Stimulated activated CD4-positive, alpha-beta T cell treated with anti-CD3 and anti-CD28 coated beads, Interleukin-1b, Interleukin-23, amount 100 ng/mL, for 4 hours (primary cell): ENCODE results near the gene POLR2M.
A peak's percentile ranks its signal among the peaks of the same experiment; 100 is the strongest.

Source experiments
- DNase-seq, 2 donors: peaks; one replicate each; pipeline ENCODE4 v3.0.0-alpha.2; 2020; ENCODE audit warnings: low read depth in 2 of 2

The POLR2M gene

DNA sequence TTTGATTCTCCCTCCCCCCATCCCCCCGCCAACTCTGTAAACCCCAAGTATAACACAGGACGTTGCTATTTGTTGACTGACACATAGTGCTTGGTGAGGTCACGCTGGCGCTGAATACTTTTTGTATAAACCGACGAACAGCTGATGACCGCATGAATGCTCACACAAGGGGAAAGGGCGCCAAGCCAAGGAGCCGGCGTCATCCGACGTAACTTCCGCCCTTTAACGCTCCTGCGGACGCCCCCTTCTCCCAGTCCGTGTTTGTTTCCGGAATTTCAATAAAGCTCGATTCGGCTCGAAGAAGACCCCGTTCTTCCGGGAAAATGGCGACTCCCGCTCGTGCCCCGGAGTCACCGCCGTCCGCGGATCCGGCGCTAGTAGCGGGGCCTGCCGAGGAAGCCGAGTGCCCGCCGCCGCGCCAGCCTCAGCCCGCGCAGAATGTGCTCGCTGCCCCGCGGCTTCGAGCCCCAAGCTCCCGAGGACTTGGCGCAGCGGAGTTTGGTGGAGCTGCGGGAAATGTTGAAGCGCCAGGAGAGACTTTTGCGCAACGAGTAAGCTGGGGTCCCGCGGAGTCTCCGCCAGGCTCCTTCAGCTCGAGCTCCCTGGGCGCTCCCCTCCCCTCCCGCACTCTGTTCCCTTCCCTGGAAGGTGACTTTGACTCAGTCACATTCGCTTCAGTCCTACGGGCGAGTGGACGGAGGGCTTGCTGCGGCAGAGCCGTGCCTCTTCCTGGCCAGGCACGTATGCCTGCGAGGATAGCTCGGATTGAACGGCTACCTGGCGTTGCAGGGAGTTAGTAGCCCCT lies at the start of gene POLR2M:
Gene POLR2M (plus strand): TSS at position 310 of the 805 bp plus-strand sequence. CDS start 129 bp downstream, at position 439.
- peak; percentile 75 to 81 for DNase-seq

DNA sequence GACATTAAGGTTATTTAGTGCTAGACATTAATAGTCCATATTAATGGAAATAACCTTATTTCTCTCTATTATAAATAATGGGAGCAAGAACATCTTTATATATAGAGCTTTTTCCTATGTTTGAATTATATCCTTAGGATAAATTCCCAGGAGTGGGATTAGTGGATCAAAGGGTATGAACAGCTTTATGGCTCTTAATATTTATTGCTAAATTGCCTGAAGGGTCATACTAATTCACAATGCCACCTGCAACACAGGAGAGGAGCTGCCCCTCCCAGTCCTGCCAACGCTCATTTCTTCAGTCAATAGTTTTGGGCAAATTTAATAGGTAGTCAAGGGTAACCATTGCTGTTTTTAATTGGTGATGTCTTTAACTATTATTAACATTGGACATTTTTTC lies 48.9 kb upstream of the POLR2M start:
- no peak for DNase-seq

DNA sequence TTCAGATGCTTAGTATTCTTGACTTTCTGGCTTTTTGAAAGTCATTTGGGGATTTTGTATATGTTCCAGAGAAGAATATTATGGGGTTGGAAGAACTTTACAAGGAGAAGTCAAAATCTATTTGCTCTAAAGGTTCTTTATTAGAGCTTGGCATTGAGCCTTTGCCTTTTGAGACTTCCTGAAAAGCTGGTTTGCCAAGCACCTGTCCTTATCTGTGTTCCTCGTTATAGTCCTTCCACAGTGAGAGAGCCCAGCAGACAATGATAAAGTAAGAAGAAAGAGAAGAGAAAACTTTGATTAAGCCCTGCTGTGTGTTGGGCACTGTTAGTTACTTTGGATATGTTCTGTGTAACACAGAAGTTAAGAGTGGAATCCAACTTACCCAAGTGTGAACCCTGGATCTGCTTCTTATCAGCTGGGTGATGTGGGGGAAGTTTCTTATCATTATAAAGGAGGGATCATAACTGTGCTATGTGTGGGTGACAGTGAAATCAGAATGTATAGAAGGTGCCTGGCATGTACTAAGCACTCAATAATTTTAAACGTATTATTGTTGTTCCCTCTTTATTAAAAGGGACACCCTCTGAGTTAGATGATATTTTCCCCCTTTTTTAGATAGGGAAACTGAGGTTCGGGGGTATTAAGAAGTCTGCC lies 44.3 kb upstream of the POLR2M start:
- DNase-seq = no peak

DNA sequence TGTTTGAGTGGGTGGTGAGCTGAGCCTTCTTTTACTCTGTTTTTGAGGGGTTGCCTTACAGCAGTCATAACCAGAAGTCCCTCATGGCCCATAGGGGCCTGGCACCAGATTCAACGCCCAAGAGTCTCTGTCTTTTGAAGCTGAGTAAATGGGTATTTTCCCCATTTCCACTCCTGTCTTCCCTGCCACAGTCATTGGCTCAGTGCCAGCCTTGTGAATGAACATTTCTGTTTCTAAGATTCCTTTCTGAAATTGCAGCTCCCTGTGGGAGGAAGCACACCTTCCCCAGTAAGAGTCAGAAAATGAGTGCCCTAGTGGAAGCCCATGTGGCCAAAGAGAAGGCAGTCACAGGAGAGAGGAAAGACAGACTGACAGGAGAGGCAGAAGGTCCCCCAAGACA lies 43.7 kb upstream of the POLR2M start:
- DNase-seq = no peak

DNA sequence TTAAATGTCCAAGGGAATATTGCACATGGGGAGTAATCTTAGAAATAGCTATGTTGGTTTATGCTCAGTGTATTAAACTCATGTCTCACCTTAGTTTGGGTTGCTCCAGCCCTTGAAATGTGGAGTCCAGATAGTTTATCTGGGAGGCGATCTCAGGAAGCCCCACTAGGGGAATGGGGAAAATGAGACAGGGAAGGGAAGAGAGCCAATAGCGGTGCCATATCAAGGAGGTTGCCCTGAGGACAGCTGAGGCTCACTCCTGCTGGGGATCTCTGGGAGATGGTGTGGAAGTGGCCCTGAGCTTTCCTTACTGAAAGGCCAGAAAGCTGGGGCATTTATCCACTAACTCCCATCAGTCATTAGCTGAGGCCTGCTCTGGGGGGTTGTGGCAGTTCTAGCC lies 43.3 kb upstream of the POLR2M start:
- DNase-seq = no peak

DNA sequence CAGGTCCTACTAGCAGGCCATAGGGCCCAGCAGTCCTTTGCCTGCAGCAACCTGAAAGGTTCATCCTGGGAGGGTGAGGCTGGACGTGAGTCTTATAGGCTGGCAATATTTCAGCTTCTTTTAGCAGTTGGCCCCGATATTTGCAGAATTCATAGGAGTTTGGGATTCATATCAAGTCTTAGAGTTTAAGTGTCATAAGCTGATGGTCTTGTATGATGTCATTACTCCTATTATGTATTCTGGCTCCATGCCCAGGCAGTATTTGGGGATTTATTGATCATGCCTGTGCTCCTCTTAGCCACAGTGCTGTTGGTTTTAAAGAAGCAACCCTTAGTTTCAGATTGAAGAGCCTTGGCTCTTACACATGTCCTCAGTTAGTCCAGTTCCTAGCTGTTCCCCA lies 41.3 kb upstream of the POLR2M start:
- no peak for DNase-seq

DNA sequence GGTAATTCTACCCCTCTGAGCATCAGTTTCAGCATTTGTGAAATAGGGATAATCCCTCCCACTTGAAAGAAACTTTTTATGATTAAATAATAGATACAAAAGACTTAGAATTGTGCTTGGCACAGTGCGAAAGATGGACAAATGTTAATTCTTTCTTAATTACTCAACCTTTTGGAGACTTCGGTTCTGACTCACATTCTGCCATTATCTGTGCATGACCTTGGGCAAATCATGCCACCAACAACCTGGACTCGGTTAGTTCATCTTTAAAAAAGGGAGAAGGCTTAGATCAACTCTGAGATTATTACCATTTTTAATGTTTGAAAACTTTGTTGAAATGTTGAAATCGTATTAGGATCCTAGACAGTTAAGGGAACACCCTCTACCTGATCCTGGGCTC lies 40.6 kb upstream of the POLR2M start:
- DNase-seq = no peak

DNA sequence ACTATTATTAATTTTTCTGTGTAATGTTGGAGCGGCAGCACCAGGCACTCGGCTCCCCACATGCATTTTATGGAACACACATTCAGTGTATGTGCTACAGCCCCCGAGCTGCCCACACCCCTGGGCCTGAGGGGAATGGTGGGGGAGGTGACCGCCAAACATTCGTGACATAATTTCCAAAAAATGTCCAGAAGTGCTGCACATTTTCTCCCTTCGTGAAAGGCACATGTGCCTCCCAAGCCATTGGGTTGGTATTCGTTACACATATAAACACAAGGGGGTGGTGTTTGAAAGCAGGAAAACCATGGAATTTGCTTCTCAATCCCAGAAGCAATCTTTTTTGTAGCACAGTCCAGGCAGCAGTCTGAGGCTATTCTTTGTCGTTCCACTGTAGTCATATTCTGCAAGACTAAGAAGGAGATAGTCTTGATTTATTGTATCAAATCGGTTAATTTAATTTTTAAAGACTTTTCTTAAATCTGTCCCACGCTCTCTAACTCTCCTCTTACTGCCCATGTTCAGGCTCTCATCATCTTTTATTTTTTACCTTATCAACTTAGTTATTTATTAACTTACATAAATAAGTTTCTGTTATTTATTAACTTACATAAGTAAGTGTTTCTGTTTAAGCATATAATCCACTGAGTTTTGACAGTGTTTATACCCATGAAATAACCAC lies 39.2 kb upstream of the POLR2M start:
- DNase-seq = no peak

DNA sequence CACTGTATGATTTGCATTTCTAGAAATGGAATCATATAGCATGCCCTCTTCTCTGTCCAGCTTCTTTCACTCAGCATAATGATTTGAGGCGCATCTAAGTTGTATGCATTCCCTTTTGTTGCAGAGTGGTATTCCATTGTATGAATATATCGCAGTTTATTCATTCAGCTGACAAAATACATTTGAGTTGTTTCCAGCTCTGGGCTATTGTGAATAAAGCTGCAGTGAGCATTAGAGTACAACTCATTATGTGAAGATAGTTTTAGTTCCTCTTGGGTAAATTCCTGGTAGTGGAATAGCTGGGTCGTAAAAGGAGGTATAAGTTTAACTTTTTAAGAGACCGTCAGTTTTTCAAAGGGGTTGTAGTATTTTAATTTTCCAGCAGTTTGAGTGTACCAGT lies 38.5 kb upstream of the POLR2M start:
- DNase-seq = no peak

DNA sequence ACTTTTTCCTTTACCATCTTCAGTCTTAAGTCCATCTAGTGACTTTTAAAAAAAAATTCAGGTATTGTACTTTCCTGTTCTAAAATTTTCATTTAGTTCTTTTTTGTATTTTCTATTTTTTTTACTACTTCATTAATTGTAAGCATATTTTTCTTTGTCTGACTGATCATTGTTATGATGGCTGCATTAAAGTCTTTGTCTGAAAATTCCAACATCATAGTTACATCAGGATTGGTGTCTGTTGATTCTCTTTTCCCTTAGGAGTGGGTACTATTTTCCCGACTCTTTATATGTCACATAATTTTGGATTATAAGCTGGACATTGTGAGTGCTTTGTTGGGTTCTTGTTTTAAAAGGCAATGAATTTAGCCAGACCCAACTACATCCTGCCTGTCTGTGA lies 34.9 kb upstream of the POLR2M start:
- no peak for DNase-seq

DNA sequence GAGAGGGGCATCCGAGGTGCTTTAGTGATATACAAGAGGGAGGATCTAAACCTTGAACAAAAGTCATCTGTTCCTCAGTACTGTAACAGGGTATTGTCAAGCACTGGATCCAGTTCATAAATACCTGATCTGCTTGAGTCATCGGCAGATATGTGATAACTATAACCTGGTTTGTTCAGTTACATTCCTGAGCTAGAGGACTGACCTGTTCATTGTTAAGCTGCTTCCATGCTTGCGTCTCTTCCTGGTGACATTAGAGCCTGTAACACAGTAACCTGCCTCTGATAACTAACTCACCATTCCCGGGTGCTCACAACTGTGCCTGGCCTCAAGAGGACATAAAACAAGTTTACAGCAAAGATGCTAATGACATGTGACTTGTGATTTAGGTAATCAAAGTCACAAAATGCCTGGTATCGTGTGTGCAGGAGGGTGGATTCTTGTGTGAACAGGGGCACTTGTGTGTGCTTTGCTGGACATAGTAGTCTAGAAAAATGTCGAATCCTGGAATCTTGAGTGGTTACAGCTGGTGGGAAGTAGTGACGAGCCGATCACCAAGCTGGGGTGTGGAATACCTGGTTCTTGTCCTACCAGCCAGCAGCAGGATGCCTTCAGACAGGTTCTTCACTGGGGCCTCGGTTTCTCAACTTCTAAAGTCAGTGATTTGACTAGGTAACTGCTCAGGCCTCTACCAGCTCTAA lies 30.9 kb upstream of the POLR2M start:
- no peak for DNase-seq

DNA sequence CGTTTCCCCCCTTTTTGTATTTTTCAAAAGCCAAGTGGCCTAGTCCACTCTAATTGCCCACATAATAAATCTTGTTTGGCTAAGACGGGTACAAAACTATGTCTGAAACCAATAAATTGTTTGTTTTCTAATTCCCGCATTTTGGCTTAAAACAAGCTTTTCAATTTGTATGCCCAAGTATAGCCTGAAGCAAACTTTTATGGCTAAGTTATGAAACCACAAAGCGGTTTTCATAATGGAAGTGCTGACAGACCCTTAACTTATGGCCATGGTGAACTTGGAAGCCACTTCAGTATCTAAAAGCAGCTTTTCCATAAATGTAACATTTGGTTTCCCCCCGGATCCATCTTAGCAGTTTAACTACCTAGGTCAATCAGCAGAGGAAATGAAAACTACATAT lies 29.9 kb upstream of the POLR2M start:
- no peak for DNase-seq

DNA sequence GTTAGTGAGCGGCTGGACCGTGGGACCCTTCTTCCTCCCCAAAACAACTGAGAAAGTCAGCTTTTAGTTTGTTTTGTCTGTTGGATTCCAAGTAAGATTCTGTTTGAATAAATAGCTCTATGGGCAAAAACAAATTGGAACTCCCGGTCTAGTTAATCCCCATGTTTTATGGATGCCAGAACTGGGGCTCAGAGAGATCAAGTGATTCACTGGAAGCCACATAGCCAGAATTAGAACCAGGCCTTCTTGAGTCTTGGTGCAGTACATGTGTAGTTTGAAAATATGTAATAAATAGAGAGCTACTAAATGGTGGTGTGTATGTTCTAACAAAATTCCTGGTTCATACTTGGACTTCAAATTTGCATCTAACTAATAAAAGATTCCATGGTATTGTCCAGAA lies 29.3 kb upstream of the POLR2M start:
- no peak for DNase-seq

DNA sequence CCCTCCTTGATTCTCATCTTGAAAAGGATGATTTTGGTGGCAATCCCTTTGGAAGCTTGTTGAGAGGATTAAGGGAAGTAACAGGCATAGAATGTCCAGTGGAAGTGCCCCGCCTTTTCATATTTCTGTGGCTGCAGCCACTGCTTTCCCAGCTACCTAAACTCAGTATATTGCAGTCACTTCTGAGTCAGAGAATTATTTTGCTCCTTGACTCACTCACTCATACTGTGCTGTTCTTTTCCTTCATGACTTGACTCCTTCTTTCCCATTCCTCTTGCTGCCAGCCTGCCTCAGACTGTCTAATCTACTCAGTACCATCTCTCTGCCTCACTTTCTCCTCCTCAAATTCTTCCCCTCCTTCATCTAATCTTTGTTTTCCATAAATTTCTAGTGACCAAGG lies 26.5 kb upstream of the POLR2M start:
- no peak for DNase-seq

DNA sequence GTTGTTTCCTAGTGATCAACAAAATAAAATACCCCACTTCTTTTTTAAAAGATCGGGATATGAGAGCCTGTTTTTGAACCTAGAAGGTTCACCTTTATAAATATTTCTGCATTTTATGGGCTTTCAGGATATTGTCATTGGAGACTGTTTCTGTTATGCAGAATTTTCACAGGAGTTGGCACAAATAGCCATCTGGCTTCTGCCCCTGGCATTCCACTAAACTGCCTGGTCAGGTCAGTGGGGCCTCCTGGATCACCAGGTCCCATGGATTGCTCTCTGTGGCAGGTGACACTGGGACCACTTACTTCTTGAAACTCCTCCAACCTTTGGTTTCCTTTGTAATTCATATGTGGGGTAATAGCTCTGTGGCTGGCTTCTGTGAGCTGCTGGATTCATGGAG lies 25.5 kb upstream of the POLR2M start:
- no peak for DNase-seq

DNA sequence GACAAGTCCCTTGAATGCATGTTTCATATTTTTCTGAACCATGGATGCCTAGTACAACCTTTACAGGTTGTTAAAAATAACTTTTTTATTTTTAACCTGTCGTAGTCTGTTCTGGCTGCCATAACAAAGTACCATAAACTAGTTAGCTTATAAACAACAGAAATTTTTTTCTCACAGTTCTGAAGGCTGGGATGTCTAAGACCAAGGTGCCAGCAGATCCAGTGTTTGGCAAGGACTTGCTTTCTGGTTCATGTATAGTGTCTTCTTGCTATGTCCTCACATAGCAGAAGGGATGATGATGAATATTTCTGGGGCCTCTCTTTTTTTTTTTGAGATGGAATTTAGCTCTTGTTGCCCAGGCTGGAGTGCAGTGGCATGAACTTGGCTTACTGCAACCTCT lies 23.0 kb upstream of the POLR2M start:
- no peak for DNase-seq

DNA sequence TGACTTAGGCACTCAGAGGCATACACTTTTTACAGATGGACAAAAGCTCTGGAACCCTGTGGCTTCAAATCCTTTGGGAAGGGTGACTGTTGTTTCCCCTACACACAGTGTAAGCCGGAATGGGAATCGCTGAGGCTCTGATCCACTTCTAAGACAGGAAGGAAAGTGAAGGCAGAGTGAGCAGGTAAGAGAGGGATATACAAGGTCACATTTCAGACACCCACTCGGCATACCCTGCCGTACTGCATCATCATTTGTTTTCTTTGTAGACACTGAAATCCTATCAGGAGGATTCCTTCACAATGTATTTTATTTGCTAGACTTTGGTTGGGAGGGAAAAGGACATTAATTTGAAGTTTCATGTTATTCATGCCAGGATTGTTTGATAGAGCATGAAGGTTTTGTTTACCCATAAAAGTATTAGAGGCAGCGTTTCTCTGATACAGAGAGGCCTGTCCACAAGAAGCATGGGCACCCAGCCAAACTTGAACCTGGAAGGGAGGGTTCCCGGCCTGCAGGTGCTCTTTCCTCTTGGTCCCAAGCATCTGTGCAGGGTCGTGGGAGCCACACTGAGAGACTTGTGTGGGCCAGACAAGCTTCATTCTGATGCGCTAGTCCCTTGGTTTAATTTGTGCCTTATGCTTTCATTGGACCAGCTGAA lies 21.9 kb upstream of the POLR2M start:
- no peak for DNase-seq

DNA sequence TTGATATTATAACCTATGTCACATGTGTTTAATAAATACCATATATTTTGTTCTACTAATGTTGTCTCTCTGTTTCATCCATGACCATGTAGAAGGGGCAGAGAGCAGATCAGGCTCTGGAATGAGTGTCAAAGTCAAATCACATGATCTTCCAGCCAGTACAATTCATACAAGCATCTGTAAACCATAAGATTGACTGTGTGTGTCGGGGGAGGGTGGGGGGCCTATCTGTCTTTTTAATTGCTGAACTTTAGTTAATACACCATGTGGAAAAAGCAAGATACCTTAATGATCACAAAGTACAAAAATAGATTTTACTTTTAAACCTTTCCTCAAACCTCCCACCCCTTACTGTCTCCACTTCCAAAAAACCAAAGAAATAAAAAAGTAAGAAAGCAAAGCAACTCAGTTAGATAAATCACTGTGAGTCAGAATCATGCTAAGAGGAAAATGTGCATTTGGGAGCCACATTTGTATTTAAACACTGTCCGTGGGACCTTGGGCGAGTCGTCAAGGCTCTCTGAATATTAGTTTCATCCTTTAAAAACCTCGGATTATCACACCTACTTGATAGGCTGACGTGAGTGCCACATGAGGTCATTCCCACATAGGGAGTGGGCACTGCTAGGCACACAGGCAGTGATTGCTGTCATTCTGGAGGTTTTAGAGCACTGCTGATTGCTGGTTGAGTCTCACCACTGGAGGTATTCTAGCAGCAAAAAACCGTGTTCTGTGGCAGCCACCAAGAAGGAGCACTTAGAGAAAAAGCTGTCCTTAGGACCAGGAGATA lies 21.0 kb upstream of the POLR2M start:
- DNase-seq = no peak

DNA sequence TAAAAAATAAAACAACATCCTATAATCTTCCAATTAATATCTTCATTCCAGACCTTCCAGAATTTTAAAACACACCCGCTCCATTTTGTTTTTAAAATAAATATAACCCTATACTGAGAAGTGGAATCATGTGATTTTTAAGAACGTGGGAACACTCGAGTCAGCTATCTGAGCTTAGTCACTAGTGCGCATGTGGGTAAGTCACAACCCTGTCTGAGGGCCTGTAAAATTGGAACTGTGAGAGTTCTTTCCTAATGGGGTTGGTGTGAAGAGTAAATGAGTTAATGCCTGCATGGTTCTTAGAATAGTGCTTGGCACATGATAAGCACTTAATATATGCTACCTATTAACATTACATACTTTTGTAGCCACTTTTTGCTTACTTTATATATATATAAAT lies 19.9 kb upstream of the POLR2M start:
- no peak for DNase-seq

DNA sequence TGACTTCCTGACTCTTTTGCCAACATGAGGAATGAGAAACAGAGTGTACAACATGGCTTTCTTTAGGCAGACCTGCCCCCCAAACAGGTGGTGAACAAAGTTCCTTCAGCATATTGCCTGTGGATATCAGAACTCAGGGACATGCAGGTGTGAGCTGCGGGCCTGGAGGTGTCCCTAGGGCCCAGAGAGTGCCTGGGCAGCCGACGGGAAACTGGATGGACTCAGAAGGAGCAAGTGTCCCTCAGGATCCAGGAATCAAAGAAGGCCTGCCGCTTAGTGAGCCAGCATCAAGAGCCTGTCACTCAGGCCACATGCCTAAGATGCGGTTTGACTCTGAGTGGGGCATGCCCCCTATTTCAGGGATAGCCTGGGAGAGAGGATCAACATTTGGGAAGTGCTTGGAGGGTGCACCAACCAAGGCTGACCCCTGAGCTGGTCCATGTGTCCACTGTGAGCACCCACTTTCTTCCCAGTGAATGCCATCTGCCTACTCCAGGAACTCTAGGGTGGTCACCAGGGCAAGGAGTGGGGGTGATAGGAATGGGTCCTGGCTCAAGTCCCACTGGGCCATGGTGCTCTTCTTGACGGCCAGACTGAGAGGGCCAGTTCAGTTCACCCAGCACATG lies 16.1 kb upstream of the POLR2M start:
- no peak for DNase-seq

DNA sequence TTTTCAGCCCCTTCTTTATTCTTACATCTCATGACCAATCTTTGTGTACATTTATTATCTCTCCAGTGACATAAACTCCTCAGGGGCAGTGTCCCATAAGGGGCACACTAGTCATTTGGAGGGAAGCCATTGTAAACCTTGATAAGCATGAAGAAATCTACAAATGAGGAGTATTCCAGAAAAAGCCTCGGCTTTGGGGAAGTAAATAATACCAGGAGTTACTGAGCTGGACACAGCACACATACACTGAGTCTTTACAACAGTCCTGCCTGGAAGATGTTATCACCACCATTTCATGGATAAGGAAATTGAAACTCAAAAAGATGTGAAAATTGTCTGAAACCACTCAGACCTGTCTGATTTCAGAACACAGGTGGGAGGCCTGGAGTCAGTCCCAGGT lies 15.4 kb upstream of the POLR2M start:
- no peak for DNase-seq
